IMR-90 (cell line): Measurements from ENCODE around the gene TNFRSF1B. TPM values are rescaled to one million over a fixed set of nuclear protein-coding genes. Genes with fewer than 3 reads are reported as not detected.

Source experiments
- ATAC-seq: fragments of 200-7000 bp; cut with Tn5 transposase; 2 replicates; pipeline ENCODE4 v1.9.1; 2020; ENCODE audit warnings: low read depth, mild to moderate bottlenecking, moderate library complexity
- BruUV-seq: library from RNA; stranded (reverse); fragments of 400-500 nt; replicated peaks from 2 replicates; lab custom pipeline; 2021; lab: Mats Ljungman, UMichigan
- CTCF ChIA-PET: fragments of 300-600 bp; formaldehyde crosslinking; extraction: SDS; loops from one replicate; lab custom pipeline; 2021; ENCODE audit warnings: antibody characterized with exemption; lab: Yijun Ruan, JAX
- POLR2A ChIA-PET: fragments of 300-600 bp; sonication (Branson Sonifier 250); formaldehyde crosslinking; loops from one replicate; lab custom pipeline; 2022; ENCODE audit warnings: antibody characterized with exemption; ENCODE audit not compliant: unreplicated experiment; lab: Charles Lee
- DNase-seq: peaks from one replicate; pipeline ENCODE4 v3.0.0; 2013
- H2AFZ ChIP-seq: replicated peaks from 2 replicates; pipeline ENCODE3; 2013; ENCODE audit warnings: low read length, mild to moderate bottlenecking; ENCODE audit not compliant: poor library complexity
- H2AK5ac ChIP-seq: 2 replicates; pipeline ENCODE4 v1.6.1; 2013; ENCODE audit warnings: low read depth, low read length, inconsistent platforms
- H2AK9ac ChIP-seq: replicated peaks from 2 replicates; pipeline ENCODE3; 2013; ENCODE audit warnings: mild to moderate bottlenecking, low read depth, low read length, moderate library complexity; ENCODE audit not compliant: poor library complexity
- H2BK120ac ChIP-seq: 2 replicates; pipeline ENCODE4 v1.6.1; 2013; ENCODE audit warnings: low read depth, low read length, inconsistent platforms
- H2BK15ac ChIP-seq: 3 replicates; pipeline ENCODE4 v1.6.1; 2013; ENCODE audit warnings: low read depth, low read length, inconsistent platforms
- H2BK20ac ChIP-seq: 2 replicates; pipeline ENCODE4 v1.6.1; 2013; ENCODE audit warnings: low read depth, mild to moderate bottlenecking, inconsistent platforms, low read length, moderate library complexity
- H2BK5ac ChIP-seq: 2 replicates; pipeline ENCODE4 v1.6.1; 2013; ENCODE audit warnings: mild to moderate bottlenecking, low read depth, low read length, inconsistent platforms; ENCODE audit not compliant: poor library complexity, severe bottlenecking
- H3K14ac ChIP-seq: replicated peaks from 2 replicates; pipeline ENCODE4 v1.6.1; 2013; ENCODE audit warnings: low read depth, low read length, inconsistent platforms
- H3K18ac ChIP-seq: 2 replicates; pipeline ENCODE4 v1.6.1; 2013; ENCODE audit warnings: low read depth, low read length, control low read depth
- H3K23ac ChIP-seq: 2 replicates; pipeline ENCODE4 v1.6.1; 2013; ENCODE audit warnings: low read depth, low read length, inconsistent platforms
- H3K27ac ChIP-seq: 2 replicates; pipeline ENCODE4 v1.5.1; 2013; ENCODE audit warnings: mild to moderate bottlenecking, control low read depth, low read length; ENCODE audit not compliant: insufficient read depth
- H3K27me3 ChIP-seq: 2 replicates; pipeline ENCODE4 v1.6.1; 2013; ENCODE audit warnings: low read length; ENCODE audit not compliant: control insufficient read depth, insufficient read depth
- H3K36me3 ChIP-seq: 2 replicates; pipeline ENCODE4 v1.6.1; 2013; ENCODE audit warnings: low read length, mixed read lengths; ENCODE audit not compliant: control insufficient read depth, insufficient read depth
- H3K4ac ChIP-seq: 2 replicates; pipeline ENCODE4 v1.6.1; 2013; ENCODE audit warnings: low read depth, low read length, inconsistent platforms
- H3K4me1 ChIP-seq: 2 replicates; pipeline ENCODE4 v1.6.1; 2013; ENCODE audit warnings: low read length, mixed read lengths; ENCODE audit not compliant: control insufficient read depth, insufficient read depth
- H3K4me2 ChIP-seq: 2 replicates; pipeline ENCODE4 v1.6.1; 2013; ENCODE audit warnings: low read depth, mild to moderate bottlenecking, control low read depth, low read length, moderate library complexity
- H3K4me3 ChIP-seq: 2 replicates; pipeline ENCODE4 v1.5.1; 2013; ENCODE audit warnings: low read depth, mild to moderate bottlenecking, control low read depth, low read length, moderate library complexity; ENCODE audit not compliant: insufficient read depth
- H3K56ac ChIP-seq: 2 replicates; pipeline ENCODE4 v1.6.1; 2013; ENCODE audit warnings: low read length, inconsistent platforms; ENCODE audit not compliant: insufficient read depth; ENCODE audit errors: extremely low read depth
- H3K79me1 ChIP-seq, 2 experiments: 2 replicates each; pipeline ENCODE4 v1.6.1; 2013; ENCODE audit warnings: low read length in 2 of 2, inconsistent platforms in 1 of 2, low read depth in 1 of 2
- H3K9ac ChIP-seq: 2 replicates; pipeline ENCODE4 v1.6.1; 2013; ENCODE audit warnings: low read depth, low read length, control low read depth
- H3K9me1 ChIP-seq: 2 replicates; pipeline ENCODE4 v1.6.1; 2013; ENCODE audit warnings: low read length, inconsistent platforms; ENCODE audit not compliant: insufficient read depth
- H3K9me3 ChIP-seq: 2 replicates; pipeline ENCODE4 v1.6.1; 2013; ENCODE audit warnings: low read length; ENCODE audit not compliant: control insufficient read depth, insufficient read depth
- H4K20me1 ChIP-seq: 2 replicates; pipeline ENCODE4 v1.6.1; 2013; ENCODE audit warnings: low read length, inconsistent platforms; ENCODE audit not compliant: insufficient read depth
- H4K5ac ChIP-seq: 2 replicates; pipeline ENCODE4 v1.6.1; 2013; ENCODE audit warnings: mild to moderate bottlenecking, low read depth, low read length, control low read depth
- H4K8ac ChIP-seq, 2 experiments: 2 replicates each; pipeline ENCODE4 v1.6.1; 2013; ENCODE audit warnings: low read depth in 2 of 2, low read length in 2 of 2, control low read depth in 1 of 2, inconsistent platforms in 1 of 2
- H4K91ac ChIP-seq: 2 replicates; pipeline ENCODE4 v1.6.1; 2013; ENCODE audit warnings: low read depth, low read length, inconsistent platforms; ENCODE audit not compliant: insufficient read depth
- CHD1 ChIP-seq: IDR thresholded peaks from 2 replicates; pipeline ENCODE4 v1.6.1; 2012; ENCODE audit warnings: low read depth, low read length, improper control_type of control experiment
- WGBS, 2 experiments: methylation state at CpG; one replicate each; pipeline versions ENCODE4 v1.1.5 to v1.1.7; 2013; ENCODE audit warnings: missing lambda C conversion rate in 2 of 2; ENCODE audit not compliant: insufficient read length in 1 of 2; ENCODE audit errors: extremely low coverage in 2 of 2; 5-methylcytosine and 5-hydroxymethylcytosine counted together
- dilution Hi-C: fragments of 300-500 bp; cut with HindIII; formaldehyde crosslinking; loops from one replicate; pipeline ENCODE4 v1.14.3; 2018; ENCODE audit warnings: low sequenced_read_pairs; ENCODE audit not compliant: unreplicated experiment
- in situ Hi-C: fragments of 300-500 bp; cut with MboI; formaldehyde crosslinking; loops from 3 replicates; pipeline ENCODE4 v1.14.3; 2019; ENCODE audit warnings: low sequenced_read_pairs, inconsistent platforms, mixed read lengths
- intact Hi-C: fragments of 100-400 bp; cut with micrococcal nuclease; formaldehyde crosslinking; loops from 2 replicates; pipeline ENCODE4 v1.10.0; 2022
- polyA plus RNA-seq, 3 experiments: library from polyadenylated mRNA; depleted of rRNA; stranded (reverse); fragments of >200 nt; gene quantifications; 2 replicates each; pipeline ENCODE4 v1.2.3, GENCODE V29; 2012; ENCODE audit warnings: low replicate concordance in 1 of 3
- total RNA-seq: library from RNA; depleted of rRNA; stranded (reverse); fragments of >200 nt; gene quantifications from 2 replicates; pipeline ENCODE4 v1.2.3, GENCODE V29; 2012

TNFRSF1B gene
- total and polyA plus RNA-seq, 2 of the 4 experiments (the other 2 are of a cell fraction), result 4.3 to 8.9 TPM

DNA sequence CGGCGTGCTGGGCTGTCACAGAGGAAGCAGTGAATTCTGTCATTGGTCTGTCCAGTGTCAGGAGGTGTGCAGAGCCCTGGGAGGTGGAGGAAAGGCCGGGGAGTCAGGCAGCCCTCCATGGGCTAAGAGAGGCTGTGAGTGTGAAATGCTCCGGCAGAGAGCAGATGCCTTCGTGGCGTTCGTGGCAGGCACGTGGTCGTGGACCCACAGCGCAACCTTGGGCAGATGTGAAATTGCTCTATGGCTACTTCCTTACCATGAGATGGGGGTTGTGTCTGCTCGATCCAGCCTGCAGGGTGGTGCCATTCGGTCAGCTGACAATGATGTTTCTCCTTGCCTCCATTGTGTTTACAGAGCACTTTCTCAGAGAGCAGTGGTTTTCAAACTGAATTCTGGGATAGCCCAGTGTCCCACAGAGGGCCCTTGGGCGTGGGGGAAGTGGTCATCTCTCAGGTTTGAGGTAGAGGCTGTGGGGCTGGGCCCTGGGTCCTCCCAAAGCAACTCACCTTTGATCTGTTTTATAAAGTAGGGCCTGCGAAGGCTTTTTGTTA, 27.9 kb downstream of the TNFRSF1B start:
- CTCF ChIA-PET, result no interaction called here
- ATAC-seq, result no peak
- H3K14ac ChIP-seq, result no peak overlapping the region
- no peak overlapping the region for H3K27ac ChIP-seq
- no peak overlapping the region for H3K4ac ChIP-seq
- no peak for TF ChIP-seq CHD1
- H3K27me3 ChIP-seq, result no peaks in the 10 kb centered on the region
- H2BK5ac ChIP-seq, result no peak overlapping the region
- BruUV-seq, result no TSS peak
- H3K9me3 ChIP-seq, result no peaks in the 10 kb centered on the region
- H2AK5ac ChIP-seq, result no peak overlapping the region
- no peak overlapping the region for H2BK15ac ChIP-seq
- H3K56ac ChIP-seq, result no peak overlapping the region
- no peaks in the 10 kb centered on the region; a peak in 1 of 4 replicates for H3K79me1 ChIP-seq
- no peaks in the 10 kb centered on the region for H4K20me1 ChIP-seq
- intact Hi-C loops, result no loop called here
- POLR2A ChIA-PET, result no interaction called here
- no peak overlapping the region for H2AK9ac ChIP-seq
- no peak overlapping the region for H4K5ac ChIP-seq
- H3K23ac ChIP-seq, result no peak overlapping the region
- no peaks in the 10 kb centered on the region for H3K9me1 ChIP-seq
- H4K8ac ChIP-seq, result no peak overlapping the region
- no peak overlapping the region for H2AFZ ChIP-seq
- dilution Hi-C loops, result no loop called here
- no peak overlapping the region for H3K4me3 ChIP-seq
- H3K36me3 ChIP-seq, result peaks cover 27% of the 10 kb centered on the region
- H3K4me1 ChIP-seq, result no peaks in the 10 kb centered on the region
- H3K18ac ChIP-seq, result no peak overlapping the region
- no peak overlapping the region for H2BK120ac ChIP-seq
- WGBS, 2 experiments, result no CpG with 5 or more reads among the region's 14 CpGs
- H4K91ac ChIP-seq, result no peak overlapping the region
- H2BK20ac ChIP-seq, result no peak overlapping the region
- DNase-seq, result no peak
- in situ Hi-C loops, result no loop called here
- H3K9ac ChIP-seq, result no peak overlapping the region
- no peak overlapping the region for H3K4me2 ChIP-seq
